ENCODE measurements around the gene STPG4. TPM values are rescaled to one million over a fixed set of nuclear protein-coding genes. Genes with fewer than 3 reads are reported as not detected.

Gene STPG4
- total RNA-seq, 1 experiment from 2014 or later, result 10.6 TPM

DNA sequence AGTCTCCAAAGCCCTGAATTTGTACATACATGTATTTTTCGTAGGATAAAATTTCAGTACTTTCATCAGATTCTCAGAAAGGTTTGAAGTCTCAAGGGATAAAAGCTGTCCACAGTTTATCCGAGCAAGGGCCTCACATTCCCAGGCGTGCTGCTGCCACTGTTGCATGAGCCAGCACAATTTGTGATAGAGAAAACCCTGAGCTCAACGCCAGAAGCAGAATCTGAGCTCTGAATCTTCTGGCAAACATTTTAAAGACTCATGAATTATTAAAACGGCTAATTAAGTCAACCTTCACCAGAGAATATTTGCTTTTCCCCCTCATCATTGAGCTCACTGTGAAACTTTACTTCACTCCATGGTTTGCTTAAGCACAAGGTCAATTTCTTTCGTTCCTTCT lies 38.5 kb upstream of the STPG4 start:
- Histone ChIP-seq H3K9me3 (ENCODE audit: control insufficient read depth in 1 of 2, insufficient read depth in 1 of 2, low read depth in 1 of 2, low read length in 2 of 2) (no peaks in the 10 kb centered on the region), H4K20me1 (ENCODE audit: insufficient read depth) (no peaks in the 10 kb centered on the region), H2AFZ (ENCODE audit: low read depth, low read length, poor library complexity, severe bottlenecking) (no peak overlapping the region), H3K4me2 (ENCODE audit: low read length) (no peak overlapping the region), H3K27ac (ENCODE audit: low read depth, low read length) (no peak overlapping the region), H3K4me1 (ENCODE audit: control insufficient read depth in 1 of 2, insufficient read depth in 2 of 2, low read length in 2 of 2) (peaks cover 0 to 20% of the 10 kb centered on the region in 2 experiments; a peak in 2 of 4 replicates), H3K9ac (ENCODE audit: low read length) (no peak overlapping the region), H3K36me3 (ENCODE audit: control insufficient read depth in 1 of 2, insufficient read depth in 2 of 2, low read length in 2 of 2) (no peaks in the 10 kb centered on the region), H3K27me3 (ENCODE audit: insufficient read depth, low read length) (no peaks in the 10 kb centered on the region), H3K4me3 (replicated peaks in 1 of 2; ENCODE audit: low read depth in 1 of 2, low read length in 2 of 2) (no peak overlapping the region), H3K79me2 (ENCODE audit: insufficient read depth, low read length) (no peaks in the 10 kb centered on the region), H3K9me2 (ENCODE audit: insufficient read depth) (no peaks in the 10 kb centered on the region)
- no TSS peak for BruUV-seq (replicated peaks)
- intact Hi-C loops (cut with micrococcal nuclease), result no loop called here
- DNase-seq (ENCODE audit: low read depth, low spot score), result no peak
- ChIA-PET POLR2A (no interaction called here), CTCF (no interaction called here), RAD21 (ENCODE audit: low non-redundant PET in 1 of 2, low total read pairs in 2 of 2, uncharacterized antibody in 2 of 2, unreplicated experiment in 2 of 2) (no interaction called here)
- ATAC-seq, result no peak
- no peak for TF ChIP-seq CBX3 (IDR thresholded peaks at IDR 0.05; ENCODE audit: low read depth)

DNA sequence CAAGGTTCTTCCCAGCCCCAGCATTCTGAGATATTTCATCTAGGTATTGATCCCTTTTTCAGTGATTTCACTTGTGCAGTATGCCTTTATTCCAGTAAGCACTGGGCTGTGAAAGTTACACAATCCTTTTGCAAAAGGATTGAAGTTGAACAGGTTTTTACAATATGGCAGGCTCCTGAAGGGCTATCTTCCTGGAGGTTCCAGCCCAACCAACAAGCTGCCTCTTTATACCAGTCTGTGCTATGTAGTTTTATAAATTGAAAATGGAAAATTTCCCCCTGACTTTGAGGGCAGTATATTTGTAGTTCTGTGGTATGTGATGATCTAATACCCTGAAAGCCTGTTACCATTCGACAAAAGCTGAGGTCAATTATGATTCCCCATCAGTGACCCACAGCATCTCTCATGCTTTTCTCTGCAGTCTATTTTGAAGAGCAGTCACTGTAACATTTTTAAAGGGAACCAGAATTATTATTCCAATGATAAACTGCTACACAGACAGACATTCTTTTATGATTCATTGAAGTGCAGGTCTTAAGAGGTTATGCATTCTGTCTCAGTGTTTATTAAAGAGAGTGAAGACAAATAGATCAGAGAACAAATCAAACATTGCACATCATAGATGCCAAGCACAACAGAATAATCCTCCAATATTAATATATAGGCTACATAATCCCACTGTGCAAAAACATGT lies 35.2 kb upstream of the STPG4 start:
- ChIA-PET POLR2A (interaction anchor here (0.6 kb wide), 1 partner anchor 26 kb away, joined by 3 read pairs; no protein-coding TSS in a partner anchor), CTCF (no interaction called here), RAD21 (ENCODE audit: low non-redundant PET in 1 of 2, low total read pairs in 2 of 2, uncharacterized antibody in 2 of 2, unreplicated experiment in 2 of 2) (no interaction called here)
- Histone ChIP-seq H3K9ac (ENCODE audit: low read length) (no peak overlapping the region), H3K79me2 (ENCODE audit: insufficient read depth, low read length) (no peaks in the 10 kb centered on the region), H4K20me1 (ENCODE audit: insufficient read depth) (no peaks in the 10 kb centered on the region), H3K36me3 (ENCODE audit: control insufficient read depth in 1 of 2, insufficient read depth in 2 of 2, low read length in 2 of 2) (no peaks in the 10 kb centered on the region), H3K4me2 (ENCODE audit: low read length) (no peak overlapping the region), H3K4me1 (ENCODE audit: control insufficient read depth in 1 of 2, insufficient read depth in 2 of 2, low read length in 2 of 2) (peaks cover 0 to 21% of the 10 kb centered on the region in 2 experiments; a peak in 2 of 4 replicates), H3K9me3 (ENCODE audit: control insufficient read depth in 1 of 2, insufficient read depth in 1 of 2, low read depth in 1 of 2, low read length in 2 of 2) (no peaks in the 10 kb centered on the region), H3K9me2 (ENCODE audit: insufficient read depth) (no peaks in the 10 kb centered on the region), H3K27ac (ENCODE audit: low read depth, low read length) (no peak overlapping the region), H3K4me3 (replicated peaks in 1 of 2; ENCODE audit: low read depth in 1 of 2, low read length in 2 of 2) (no peak overlapping the region), H3K27me3 (ENCODE audit: insufficient read depth, low read length) (no peaks in the 10 kb centered on the region), H2AFZ (ENCODE audit: low read depth, low read length, poor library complexity, severe bottlenecking) (no peak overlapping the region)
- TF ChIP-seq, protein P1, sequence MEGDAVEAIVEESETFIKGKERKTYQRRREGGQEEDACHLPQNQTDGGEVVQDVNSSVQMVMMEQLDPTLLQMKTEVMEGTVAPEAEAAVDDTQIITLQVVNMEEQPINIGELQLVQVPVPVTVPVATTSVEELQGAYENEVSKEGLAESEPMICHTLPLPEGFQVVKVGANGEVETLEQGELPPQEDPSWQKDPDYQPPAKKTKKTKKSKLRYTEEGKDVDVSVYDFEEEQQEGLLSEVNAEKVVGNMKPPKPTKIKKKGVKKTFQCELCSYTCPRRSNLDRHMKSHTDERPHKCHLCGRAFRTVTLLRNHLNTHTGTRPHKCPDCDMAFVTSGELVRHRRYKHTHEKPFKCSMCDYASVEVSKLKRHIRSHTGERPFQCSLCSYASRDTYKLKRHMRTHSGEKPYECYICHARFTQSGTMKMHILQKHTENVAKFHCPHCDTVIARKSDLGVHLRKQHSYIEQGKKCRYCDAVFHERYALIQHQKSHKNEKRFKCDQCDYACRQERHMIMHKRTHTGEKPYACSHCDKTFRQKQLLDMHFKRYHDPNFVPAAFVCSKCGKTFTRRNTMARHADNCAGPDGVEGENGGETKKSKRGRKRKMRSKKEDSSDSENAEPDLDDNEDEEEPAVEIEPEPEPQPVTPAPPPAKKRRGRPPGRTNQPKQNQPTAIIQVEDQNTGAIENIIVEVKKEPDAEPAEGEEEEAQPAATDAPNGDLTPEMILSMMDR (IDR thresholded peaks at IDR 0.05 in 2 of 3, conservative IDR thresholded peaks at IDR 0.05 in 1 of 3; ENCODE audit: borderline replicate concordance in 1 of 3, insufficient read depth in 1 of 3, low read depth in 2 of 3, low read length in 2 of 3), result no peak
- TF ChIP-seq POLR2A (IDR thresholded peaks at IDR 0.05; ENCODE audit: borderline replicate concordance, extremely low read depth, insufficient read depth, insufficient read length), result no peak
- TF ChIP-seq EZH2 (IDR thresholded peaks at IDR 0.05), result no peak
- TF ChIP-seq FOSL1 (IDR thresholded peaks at IDR 0.05; ENCODE audit: low read depth), result no peak
- no peak for TF ChIP-seq CEBPB (IDR thresholded peaks at IDR 0.05; ENCODE audit: low read depth)
- TF ChIP-seq CBX3 (IDR thresholded peaks at IDR 0.05; ENCODE audit: low read depth), result no peak
- no peak for TF ChIP-seq RAD21 (IDR thresholded peaks at IDR 0.05; ENCODE audit: low read depth)
- no peak for TF ChIP-seq POLR2AphosphoS5 (IDR thresholded peaks at IDR 0.05; ENCODE audit: low read depth, low read length)
- TF ChIP-seq YY1 (IDR thresholded peaks at IDR 0.05; ENCODE audit: extremely low read depth, insufficient replicate concordance, low read depth, low read length), result no peak
- ATAC-seq (no peak), DNase-seq (ENCODE audit: low read depth, low spot score) (no peak)
- BruUV-seq (replicated peaks), result no TSS peak
- intact Hi-C loops (cut with micrococcal nuclease), result no loop called here
